Lower leg skin (tissue), 3 donors: ENCODE measurements around the gene GPC6.

Source experiments
- POLR2A ChIP-seq, 2 donors: fragments of 450-650 bp; IDR thresholded peaks; one replicate each; pipeline ENCODE4 v1.6.1; 2016 to 2017; ENCODE audit warnings: antibody characterized with exemption in 2 of 2, mild to moderate bottlenecking in 1 of 2, moderate library complexity in 1 of 2
- TF ChIP-seq, protein P1 (sequence below), 3 donors: fragments of 450-650 bp; IDR thresholded peaks; one replicate each; pipeline ENCODE4 v1.5.1; 2016; ENCODE audit warnings: antibody characterized with exemption in 3 of 3, mild to moderate bottlenecking in 3 of 3, moderate library complexity in 2 of 3

DNA sequence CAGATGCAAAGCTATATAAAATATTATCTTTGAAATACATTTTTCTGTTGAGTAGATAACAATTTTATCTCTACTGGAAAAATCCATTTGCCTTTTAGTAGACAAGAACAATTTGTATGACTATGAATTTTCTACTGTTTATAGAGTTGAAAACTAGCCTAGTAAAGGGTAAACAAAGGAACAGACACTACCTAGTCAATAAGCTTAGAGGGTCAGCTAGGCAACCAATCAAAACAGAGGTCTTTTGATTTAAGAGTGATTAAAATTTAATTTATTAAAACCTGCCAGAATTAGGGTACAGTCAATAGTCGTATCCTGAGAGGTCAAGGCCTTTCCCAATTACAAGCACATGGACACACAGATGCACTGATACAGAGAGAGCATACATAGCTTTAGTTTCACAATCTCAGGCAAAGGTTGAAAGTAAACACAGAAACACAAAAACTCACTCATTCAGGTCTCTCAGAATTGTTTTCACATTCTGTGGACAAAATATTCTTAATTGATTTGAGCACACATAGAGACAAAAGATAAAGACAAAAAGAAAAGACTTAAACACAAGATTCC lies 24.5 kb upstream of the GPC6 start:
- TF ChIP-seq, protein P1, sequence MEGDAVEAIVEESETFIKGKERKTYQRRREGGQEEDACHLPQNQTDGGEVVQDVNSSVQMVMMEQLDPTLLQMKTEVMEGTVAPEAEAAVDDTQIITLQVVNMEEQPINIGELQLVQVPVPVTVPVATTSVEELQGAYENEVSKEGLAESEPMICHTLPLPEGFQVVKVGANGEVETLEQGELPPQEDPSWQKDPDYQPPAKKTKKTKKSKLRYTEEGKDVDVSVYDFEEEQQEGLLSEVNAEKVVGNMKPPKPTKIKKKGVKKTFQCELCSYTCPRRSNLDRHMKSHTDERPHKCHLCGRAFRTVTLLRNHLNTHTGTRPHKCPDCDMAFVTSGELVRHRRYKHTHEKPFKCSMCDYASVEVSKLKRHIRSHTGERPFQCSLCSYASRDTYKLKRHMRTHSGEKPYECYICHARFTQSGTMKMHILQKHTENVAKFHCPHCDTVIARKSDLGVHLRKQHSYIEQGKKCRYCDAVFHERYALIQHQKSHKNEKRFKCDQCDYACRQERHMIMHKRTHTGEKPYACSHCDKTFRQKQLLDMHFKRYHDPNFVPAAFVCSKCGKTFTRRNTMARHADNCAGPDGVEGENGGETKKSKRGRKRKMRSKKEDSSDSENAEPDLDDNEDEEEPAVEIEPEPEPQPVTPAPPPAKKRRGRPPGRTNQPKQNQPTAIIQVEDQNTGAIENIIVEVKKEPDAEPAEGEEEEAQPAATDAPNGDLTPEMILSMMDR (IDR thresholded peaks at IDR 0.05) = no peak
- no peak for TF ChIP-seq POLR2A (IDR thresholded peaks at IDR 0.05)
